ENCODE data around the gene NPHP4. TPM values are rescaled to one million over a fixed set of nuclear protein-coding genes. Genes with fewer than 3 reads are reported as not detected.

Gene NPHP4
- total RNA-seq, 4 donors from 2014 or later = 13.7 to 29.3 (median 18.6) TPM

- TF ChIP-seq CTCF (IDR thresholded peaks at IDR 0.05) = no peak
- DNase-seq (ENCODE audit: low spot score) = no peak
- no peak for ATAC-seq (ENCODE audit: low FRiP score)
Measured at GRCh38 chr1:5962265-5963105, 29.7 kb downstream of the NPHP4 start.

GRCh38 chr1:5961601-5962000 lies 30.6 kb downstream of the NPHP4 start:
- no peak for TF ChIP-seq CTCF (IDR thresholded peaks at IDR 0.05)
- ATAC-seq (ENCODE audit: low FRiP score) (no peak), DNase-seq (ENCODE audit: low spot score) (no peak)

DNA sequence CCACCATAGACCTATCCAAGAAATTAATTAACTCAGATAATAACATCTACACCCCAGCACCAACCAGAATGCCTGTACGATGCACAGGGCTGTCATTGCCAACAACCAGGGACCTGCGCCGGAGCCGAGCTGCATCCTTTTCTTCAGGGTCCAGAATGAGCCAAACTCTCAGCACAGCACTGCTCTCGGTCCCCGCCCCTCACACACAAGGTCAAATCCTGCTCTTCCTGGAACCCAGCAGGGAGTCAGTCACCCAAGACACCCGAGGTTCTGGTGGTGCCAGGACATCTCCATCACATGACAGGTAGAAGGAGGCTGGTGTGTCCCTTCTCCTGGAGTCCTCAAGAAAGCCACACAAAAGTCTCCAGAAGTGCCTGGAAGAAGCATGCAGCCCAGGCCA lies 31.9 kb downstream of the NPHP4 start:
- no peak for TF ChIP-seq CTCF (IDR thresholded peaks at IDR 0.05)
- DNase-seq (ENCODE audit: low spot score) = no peak
- no peak for ATAC-seq (ENCODE audit: low FRiP score)

DNA sequence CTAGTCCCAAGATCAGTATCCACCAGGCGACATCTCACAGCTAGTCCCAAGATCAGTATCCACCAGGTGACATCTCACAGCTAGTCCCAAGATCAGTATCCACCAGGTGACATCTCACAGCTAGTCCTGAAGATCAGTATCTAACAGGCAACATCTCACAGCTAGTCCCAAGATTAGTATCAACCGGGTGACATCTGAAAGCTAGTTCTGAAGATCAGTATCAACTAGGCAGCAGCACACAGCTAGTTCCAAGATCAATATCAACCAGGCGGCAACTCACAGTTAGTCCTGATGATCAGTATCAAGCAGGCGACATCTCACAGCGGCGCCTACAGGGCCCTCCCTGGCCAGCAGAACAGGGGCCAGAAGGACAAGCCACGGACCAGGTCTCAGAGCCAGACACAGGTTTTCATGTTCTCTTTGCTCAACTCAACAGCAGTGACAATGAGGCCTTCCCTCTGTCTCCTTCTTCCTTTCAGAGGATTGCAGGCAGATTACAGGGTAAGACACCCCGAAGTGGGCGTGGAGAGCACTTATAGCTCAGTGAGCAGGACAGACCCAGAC lies 32.5 kb downstream of the NPHP4 start:
- ATAC-seq (ENCODE audit: low FRiP score) (no peak), DNase-seq (ENCODE audit: low spot score) (no peak)
- TF ChIP-seq CTCF (IDR thresholded peaks at IDR 0.05) = no peak

DNA sequence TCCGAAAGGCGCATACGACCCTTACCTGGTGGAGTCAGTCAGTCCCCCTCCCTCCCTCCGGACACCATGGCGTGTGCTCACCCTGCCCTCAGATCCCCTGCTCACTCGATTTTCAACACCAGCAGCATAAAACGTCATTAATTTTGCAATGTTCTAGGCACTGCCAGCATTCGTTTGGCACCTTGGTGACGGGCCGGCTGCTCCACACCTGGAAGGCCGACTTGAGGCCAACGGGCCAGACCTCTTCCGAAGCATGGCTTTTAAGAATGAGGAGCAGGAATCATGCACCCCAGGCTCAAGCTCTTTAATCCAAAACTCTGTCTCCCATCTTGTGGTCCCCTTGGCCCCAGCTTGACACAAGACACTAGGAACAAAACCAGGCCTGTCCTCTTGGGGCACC lies 33.1 kb downstream of the NPHP4 start:
- ATAC-seq (ENCODE audit: low FRiP score) (no peak), DNase-seq (ENCODE audit: low spot score) (no peak)
- TF ChIP-seq CTCF (IDR thresholded peaks at IDR 0.05) = no peak

DNA sequence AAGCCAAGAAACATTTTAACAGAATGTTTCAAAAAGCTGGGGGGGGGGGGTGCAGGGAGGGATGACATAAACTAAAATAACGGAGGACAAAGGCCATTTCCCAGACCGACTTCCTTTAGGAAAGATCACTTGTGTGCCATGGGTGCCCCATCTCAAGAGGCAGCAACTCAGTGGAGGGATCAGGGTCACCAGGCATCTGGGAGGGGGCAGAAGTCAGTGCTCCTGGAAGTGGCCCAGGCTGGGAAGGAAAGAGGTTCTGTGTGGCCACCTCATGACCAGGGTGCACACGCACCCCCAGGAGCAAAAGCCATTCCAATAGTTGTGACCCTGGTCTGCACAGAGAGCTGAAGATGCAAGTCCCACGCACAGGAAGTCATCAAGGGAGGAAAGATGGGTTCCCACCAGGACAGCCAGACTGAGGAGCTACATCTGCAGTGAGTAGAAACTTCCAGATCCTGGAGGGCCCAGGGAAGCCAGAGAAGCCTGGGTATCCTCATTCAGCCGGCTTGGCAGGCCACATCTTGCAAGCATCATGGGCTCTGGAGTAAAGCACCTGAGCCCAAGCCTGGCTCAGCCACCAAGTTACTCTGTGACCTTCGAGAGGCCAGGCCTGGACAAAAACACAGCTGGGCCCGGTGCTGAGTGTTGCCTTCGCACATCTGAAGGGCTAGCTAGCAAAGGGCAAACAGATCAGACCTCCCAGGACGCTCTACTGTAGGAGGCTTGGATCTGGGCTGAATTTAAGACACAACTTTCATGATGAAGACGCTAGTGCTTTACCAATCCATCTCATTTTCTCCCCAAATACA lies 36.0 kb downstream of the NPHP4 start:
- ATAC-seq (ENCODE audit: low FRiP score) (no peak), DNase-seq (ENCODE audit: low spot score) (no peak)
- TF ChIP-seq CTCF (IDR thresholded peaks at IDR 0.05) = no peak

Measured in omental fat pad (tissue), 4 donors.